DMS153 treated with DMSO at 0.1 percent for 48 hours (cell line): ENCODE results near the gene PLAC8.
"Not testable (repeated sequence)": the region's sequence is repeated elsewhere in the genome, so short reads cannot be mapped to it uniquely, and the experiment has no call there.

Experiments used
- DNase-seq: peaks from one replicate; lab custom pipeline; 2025; ENCODE audit not compliant: unreplicated experiment; lab: John Stamatoyannopoulos, UW

PLAC8 gene

DNA sequence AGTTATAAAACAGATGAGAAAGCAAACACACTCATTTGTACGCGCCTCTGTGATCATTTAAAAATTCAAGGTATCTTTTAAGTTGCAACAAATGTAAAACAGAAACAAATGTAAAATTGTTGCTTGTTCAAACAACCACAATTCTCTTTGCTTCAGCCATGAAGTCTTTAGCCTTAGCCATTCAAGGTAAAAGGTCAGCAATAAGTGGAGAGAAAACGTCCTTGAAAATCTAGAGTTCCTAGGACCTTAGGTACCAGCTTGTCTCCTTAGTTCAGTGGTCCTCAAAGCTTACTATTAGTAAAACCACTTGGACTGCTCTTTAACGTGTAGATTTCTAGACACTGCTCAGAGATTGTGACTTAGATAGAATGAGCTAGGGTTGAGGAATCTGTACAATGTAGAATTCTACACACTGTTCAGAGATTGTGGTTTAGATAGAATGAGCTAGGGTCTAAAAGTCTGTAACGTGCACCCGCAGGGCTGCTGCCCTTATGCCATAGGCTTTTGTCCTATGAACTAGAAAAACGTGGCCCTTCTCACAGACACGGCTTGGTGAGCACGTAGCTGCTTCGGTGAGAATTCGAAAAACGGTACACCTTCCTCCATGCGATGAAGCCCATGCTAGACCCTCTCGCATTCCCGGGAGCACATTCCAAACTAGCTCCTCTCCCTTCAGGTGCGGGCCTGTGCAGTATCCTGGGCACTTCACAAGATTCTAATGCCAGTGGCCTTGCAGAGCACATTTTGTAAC, 1.7 kb downstream of the PLAC8 start:
- peak; percentile 48 for DNase-seq

DNA sequence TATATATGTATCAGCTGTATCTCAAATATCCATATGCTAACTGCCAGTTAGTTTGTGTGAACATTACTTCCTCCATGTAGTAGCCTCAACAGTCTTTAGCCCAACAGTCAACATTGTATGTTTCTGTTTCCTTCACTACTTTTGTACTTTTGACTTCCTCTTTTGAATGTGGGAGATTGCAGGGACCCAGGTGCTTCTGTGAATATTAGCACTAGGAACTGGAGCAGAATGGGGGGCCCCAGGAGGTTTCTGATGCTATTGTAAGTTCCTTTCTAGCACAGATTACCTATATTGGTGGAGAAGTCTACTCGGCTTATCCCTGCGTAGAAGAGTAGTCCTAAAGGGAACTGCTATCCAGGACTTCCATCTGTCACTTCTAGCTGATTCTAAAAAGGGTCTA, 2.3 kb downstream of the PLAC8 start:
- DNase-seq = peak; percentile 48

DNA sequence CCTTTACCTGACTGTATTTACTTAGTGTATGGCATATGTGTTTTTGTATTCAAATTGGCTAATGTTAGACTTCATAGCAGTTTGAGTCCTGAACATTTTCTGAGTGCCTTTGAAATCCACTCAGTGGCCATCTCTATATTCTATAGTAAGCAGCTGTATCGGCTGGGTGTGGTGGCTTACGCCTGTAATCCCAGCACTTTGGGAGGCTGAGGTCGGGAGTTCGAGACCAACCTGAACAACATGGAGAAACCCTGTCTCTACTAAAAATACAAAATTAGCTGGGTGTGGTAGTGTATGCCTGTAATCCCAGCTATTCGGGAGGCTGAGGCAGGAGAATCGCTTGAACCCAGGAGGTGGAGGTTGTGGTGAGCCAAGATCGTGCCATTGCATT, 2.8 kb downstream of the PLAC8 start:
- not testable (repeated sequence) for DNase-seq

DNA sequence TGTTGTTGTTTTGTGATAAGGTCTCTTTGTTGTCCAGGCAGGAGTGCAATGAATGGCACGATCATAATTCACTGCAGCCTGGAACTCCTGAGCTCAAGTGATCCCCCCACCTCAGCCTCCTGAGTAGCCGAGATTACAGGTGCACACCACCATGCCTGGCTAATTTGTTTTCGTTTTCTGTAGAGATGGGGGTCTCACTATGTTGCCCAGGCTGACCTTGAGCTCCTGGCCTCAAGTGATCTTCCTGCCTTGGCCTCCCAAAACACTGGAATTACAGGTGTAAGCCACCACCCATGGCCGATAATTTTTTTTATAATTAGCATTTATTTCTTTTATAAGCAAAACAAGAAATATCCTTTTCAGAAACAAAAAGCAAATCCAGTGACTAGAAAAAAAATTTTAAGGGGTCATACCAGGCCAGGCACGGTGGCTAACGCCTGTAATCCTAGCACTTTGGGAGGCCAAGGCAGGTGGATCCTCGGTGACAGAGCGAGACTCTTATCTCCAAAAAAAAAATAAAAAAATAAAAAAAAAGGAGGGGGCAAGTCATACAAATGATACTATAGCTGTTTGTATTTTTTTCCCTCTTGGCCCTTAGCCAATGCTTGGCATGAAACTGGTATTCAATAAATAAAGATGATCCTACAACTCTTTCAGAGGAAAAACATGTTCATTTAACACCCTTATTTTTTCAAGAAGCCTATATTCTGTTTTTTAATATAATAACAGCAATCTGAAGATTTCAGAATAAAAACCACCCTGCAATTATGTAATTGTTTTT, 3.4 kb downstream of the PLAC8 start:
- peak; percentile 6 for DNase-seq

DNA sequence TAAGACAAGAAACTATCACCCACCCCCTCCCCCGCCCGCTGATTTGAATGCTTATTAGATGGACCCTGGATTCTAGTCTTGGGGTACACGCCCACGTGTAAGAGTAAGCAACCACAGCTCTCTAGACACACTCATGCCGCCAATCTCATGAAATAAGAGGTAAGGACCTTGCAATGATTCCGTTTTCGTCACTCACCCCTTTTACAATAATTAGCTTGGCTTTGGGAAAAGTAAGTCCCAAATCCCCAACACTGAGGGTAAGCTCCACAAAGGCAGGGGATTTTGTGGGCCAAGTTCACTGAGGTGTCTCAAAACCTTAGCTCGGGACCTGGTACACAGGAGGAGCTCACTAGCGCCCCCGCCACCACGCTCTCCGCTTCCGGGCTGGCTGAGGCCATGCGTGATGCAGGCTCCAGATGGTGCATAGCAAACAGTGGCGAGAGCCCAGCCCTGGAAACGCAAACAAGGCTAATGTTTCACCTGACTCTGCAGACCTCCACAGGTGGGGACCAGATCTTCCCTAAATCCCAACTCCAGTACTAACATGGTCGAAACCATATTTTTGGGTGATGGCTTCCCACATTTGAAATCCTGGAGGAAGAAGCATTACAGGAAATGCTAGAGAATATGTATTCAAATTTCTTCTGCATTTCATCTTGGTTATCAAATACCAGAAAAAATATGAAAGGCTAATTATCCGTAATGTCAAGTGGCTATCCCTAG, 4.1 kb downstream of the PLAC8 start:
- peak; percentile 90 for DNase-seq

DNA sequence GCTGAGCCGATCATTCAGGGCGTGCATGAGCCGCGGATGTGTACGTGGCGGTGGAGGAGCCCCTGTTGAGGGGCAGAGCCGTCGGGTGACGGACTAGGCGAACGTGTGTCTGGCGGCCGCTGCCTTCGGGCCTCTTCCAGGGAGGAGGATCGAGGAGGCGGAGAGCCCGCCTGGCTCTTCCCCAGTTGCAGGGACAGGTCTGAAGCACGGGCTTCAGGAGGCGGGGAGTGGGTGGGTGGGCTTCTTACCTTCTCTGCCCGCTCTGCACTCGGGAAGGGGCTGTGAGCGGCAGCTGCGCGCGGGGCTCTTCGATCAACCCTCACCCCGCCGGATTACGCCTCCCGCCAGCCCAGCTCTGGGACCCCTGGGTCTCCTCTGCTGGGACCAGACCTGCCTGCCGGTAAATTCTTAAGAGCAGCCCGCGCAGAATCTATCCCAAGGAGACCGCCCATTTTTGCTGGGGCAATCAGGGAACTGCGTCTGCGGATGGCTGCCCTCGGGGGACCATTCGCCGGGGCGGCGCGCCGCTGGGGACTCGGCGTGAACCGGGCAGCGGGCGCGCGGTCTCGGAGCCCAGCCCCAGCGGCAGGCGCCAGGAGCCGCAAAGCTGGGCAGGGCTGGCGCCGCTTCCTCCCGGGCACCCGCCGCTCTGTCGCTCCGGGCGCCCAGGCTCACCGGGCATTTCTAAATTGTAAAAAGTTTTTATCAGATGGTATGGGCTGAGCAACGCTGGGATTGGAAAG, 4.9 kb downstream of the PLAC8 start:
- DNase-seq = peak; percentile 57

DNA sequence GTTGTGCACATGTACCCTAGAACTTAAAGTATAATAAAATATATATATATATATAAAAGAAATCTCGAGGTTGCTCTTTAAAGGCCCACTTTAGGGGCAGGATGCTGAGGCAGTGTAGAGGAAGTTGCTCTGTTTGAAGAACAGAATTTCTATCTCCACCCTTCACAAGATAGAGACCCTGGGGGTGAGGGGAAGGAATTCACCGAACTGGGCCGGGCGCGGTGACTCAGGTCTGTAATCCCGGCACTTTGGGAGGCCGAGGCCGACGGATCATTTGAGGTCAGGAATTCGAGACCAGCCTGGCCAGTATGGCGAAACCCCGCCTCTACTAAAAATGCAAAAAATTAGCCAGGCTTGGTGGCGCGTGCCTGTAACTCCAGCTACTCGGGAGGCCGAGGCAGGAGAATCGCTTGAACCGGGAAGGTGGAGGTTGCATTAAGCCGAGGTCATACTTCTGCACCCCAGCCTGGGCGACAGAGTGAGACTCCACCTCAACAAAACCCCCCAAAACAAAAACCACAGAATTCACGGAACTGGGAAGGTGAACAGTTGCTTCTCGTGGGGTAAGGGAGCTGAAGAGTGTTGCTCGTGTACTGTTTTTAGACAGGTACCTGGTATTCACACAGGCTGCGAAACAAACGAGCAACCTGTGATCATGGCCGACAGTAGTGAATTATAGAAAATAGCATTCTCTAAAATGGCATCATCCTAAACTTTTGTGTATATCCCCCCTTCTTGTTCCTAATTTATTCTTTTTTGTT, 6.2 kb downstream of the PLAC8 start:
- no peak for DNase-seq

DNA sequence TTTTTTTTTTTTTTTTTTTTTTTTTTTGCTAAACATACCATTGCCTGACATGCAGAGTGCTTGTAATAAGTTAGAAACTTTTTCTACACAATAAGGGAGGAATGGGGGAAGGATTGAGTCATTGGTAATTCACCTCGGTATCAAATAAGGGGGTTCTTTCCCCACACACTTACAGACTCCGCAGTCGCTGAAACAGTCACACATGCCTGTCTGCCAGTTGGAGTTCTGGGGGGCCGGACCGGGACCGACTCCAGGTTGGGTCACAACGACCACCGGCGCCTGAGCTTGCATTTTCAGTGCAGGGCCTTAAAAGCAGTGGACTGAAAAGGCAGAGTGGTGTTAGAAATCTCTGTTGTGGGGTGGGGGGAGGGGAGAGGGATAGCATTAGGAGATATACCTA, 6.9 kb downstream of the PLAC8 start:
- no peak for DNase-seq

DNA sequence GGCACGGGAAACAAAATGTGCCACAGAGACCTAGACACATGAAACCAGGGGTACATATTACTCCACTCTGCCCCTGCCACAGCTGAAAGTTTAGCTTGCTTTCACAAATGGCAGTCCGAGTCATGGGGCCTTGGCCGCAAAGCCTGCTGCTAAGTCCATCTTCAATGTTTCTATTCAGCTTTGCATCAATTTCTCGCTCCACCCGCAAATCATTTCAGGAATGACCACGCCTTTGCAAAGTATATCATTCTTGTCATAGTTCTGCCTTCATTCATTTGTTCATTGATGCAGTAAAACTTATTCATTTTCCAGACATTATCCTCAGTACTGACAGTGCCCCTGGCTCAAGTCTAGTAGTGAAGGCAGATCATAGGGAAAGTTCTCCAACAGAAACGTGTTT, 9.5 kb downstream of the PLAC8 start:
- DNase-seq = no peak

DNA sequence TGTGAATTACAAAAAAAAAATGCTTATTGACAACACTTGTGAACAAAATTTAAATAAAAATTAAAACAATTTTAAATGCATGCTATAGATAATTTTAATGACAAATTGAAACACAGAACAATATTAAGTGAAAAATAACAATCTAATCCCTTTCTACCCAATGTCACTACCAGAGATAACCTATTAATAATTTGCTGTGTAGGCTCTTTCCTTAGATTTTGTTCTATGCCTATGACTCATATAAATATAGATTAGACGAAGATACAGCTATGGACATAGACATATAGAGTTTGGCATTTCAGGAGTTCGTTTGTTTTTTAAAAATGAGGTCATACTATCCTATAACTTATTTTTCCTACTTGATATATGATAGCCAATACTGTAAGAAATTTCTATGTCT, 18.1 kb downstream of the PLAC8 start:
- DNase-seq = no peak

DNA sequence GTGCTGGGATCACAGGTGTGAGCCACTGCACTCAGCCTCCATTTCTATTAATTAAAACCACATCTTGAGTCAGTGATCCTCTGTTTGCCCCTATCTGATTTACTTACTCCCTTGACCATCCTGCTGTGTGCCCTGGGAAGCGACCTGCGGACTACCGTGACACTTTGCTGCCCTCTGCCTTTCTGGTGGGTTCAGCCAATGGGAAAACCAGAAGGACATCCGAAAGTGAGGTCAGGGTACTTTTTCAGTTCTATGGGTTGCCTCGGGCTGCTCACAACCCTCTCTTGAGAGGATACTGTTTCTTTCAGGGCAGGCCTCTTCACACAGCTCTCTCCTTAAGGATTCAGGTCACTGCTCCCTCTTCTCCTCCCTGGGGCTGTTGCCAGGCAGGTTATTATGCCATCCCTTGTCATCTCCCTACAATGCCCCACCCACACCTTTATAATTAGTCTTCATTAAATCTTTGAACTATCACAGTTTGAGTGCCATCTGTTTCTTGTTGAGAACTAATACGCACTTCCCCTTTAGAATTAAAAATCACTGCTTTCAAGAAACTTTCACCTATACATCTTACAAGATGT, 21.4 kb downstream of the PLAC8 start:
- DNase-seq = no peak

DNA sequence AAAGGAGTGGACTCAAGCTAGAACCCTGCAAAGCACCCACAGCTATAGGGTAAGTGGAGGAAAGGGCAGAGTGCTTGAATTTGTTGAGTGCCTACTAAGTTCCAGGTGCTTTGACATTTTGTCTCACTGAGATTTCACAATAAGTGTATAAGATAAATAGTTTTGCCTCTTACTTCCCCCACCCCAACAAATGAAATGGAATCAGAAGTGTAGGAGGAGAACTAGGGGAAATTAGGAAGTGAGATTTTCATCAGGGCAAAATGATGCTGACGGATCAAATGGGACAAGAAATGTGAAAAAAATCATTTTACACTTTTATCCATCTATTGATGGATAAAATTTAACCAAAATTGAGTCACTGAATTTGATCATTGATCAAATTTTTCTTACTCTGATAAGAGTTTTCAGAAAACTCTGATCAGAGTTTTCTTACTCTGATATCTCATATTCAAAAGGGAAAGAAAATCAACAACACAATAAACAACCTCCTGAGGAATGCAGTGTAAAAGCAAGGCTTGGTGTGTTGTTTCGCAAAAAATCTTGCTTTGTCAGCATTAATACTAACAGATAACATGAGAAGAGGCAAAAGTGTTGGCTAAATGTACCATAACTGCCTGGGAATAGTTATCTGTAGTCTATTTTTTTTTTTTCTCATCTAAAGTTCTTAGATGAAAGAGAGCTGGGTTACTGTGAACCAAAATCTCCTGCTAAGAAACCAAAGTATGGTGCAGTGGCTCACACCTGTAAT, 24.9 kb downstream of the PLAC8 start:
- DNase-seq = no peak

DNA sequence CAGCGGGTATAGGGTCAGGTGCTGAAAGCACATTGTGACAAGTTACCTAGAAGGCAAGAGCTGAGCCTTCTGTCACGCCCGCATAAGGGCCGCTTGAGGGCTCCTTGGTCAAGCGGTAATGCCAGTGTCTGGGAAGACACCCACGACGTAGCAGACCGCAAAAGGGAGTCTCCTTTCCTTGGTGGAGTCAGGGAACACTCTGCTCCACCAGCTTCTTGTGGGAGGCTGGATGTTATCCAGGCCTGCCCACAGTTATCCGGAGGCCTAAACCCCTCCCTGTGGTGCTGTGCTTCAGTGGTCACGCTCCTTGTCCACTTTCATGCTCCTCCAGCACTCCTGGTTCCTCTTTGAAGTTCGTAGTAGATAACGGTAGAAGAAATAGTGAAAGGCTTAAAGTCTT, 29.6 kb downstream of the PLAC8 start:
- DNase-seq = not testable (repeated sequence)

DNA sequence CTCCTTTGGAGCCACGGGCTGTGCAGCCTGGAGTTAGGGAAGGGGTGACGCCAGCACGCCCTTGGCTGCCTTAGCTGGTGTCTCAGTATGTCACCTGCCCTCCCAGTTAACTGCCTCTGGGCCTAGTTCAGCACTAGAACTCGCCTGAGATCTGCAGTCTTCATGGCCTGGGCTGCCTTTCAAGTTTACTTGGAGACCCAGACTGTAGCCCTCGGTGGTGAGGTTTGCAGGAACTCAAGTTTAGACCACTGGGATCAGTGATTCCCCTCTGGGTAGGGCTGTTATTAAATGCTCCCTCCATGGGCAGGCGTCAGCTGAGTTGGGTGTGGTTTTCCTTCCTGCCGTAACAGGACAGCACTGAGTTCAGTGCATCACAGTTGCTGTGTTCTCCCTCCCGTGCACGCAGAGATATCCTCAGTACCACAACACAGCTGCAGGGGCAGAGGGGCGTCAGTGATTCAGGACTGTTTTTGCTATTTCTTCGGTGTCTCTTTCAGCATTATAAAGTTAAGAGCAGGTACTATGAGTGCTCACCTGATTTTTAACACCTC, 30.5 kb downstream of the PLAC8 start:
- DNase-seq = no peak

DNA sequence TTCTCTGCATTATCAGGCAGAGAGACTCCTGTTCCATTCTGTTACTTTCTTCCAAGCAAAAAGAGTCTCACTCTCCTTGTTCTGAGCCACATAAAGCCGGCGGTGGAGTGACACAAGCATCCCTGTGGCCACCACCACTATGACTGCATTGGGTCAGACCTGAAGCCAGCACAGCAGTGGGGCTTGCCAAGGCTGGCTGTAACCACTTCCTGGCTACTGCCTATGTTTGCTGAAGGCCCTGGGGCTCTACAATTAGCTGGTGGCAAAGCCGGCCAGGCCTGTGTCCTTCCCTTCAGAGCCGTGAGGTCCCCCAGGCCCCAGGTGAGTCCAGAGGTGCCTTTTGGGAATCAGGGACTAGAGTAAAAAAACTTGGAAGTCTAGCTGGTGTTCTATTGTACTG, 31.8 kb downstream of the PLAC8 start:
- DNase-seq = no peak

DNA sequence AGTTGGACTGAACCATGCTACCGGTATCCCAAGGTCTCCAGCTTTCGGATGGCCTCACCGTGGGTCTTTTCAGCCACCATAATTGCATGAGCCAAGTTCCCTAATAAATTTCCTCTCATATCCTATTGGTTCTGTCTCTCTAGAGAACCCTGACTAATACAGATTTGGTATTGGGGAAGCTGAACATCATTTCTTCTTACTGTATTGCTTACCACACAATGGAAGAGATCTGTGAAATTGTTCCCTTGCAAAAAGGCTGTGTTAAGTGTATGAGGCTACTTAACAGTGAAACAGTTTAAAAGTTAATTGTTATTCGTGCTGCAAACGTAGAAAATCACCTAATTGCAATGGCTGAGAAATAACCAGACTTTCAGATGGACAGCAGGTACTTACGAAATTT, 34.0 kb downstream of the PLAC8 start:
- no peak for DNase-seq

DNA sequence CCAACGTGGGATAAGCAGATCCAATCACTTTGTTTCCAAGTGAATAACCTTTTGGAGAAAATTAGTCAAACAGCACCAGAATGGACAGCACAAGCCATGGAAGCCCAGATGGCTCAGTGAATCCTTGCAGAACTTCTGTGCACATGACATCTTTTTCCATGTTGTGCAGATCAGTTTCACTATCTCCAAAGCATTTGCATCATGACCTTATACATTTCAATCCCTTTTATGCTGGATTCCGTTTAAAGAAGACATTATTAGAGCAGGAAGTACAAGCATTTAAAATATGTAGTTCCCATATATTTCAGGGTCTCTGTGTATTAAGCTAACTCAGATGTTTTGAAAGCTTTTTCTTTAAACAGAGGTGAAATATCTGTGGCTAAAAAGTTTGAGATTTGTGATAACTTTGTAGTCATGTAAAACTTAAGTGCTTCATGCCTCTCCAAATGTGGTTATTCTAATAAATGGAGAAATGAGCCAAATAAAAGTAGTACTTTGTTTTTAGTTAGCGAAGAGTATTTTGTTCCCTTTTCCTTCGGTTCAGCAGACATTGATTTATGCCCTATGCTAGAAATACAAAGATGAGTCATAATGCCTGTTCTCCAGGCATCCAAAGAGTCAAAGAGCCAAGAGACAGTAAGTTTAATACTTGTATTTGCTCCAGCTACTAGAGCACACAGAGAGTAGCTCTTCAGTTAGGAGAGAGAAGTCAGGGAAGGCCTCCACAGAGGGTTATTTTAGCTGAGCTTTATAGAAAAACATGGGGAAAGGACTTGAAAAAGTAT, 39.0 kb downstream of the PLAC8 start:
- DNase-seq = no peak

DNA sequence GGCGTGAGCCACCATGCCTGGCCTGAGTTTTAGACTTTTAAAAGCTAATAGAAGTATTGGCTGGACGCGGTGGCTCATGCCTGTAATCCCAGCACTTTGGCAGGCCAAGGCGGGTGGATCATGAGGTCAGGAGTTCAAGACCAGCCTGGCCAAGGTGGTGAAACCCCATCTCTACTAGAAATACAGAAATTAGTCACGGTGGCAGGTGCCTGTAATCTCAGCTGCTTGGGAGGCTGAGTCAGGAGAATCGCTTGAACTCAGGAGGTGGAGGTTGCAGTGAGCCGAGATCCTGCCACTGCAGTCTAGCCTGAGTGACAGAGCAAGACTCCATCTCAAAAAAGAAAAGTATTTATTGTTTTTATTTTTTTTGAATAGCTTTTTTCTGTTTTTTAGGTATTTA, 39.7 kb downstream of the PLAC8 start:
- DNase-seq = not testable (repeated sequence)
